SK-MEL-5 (cell line): ENCODE measurements around the gene REV3L. TPM values are rescaled to one million over a fixed set of nuclear protein-coding genes. Genes with fewer than 3 reads are reported as not detected.
"Not testable (repeated sequence)": the region's sequence is repeated elsewhere in the genome, so short reads cannot be mapped to it uniquely, and the experiment has no call there.

Source experiments
- DNase-seq: peaks from one replicate; pipeline ENCODE4 v3.0.0-alpha.2; 2016; ENCODE audit warnings: low read depth, low spot score
- in situ Hi-C: cut with HindIII; loops from 2 replicates; pipeline ENCODE4 v1.10.0; 2016; ENCODE audit warnings: low sequenced_read_pairs, high pct_unique_total_duplicates, low pct_unique_long_range_greater_than_20kb
- total RNA-seq: library from RNA; depleted of rRNA; stranded (reverse); fragments of >200 nt; shearing (Covaris generic); gene quantifications from 2 replicates; pipeline ENCODE4 v1.2.3, GENCODE V29; 2014

The REV3L gene
- total RNA-seq, 1 experiment from 2014 or later = 41.2 TPM

GRCh38 chr6:111297776-111298175 is 185.2 kb downstream of the REV3L start:
- no peak for DNase-seq
- in situ Hi-C loops = no loop called here

- no peak for DNase-seq
- in situ Hi-C loops = no loop called here
Observed at GRCh38 chr6:111294374-111294967, 188.5 kb downstream of the REV3L start.

- in situ Hi-C loops = no loop called here
- DNase-seq = no peak
Observed at GRCh38 chr6:111291336-111292259, 191.4 kb downstream of the REV3L start.

GRCh38 chr6:111290689-111291335 is 192.2 kb downstream of the REV3L start:
- DNase-seq, in situ Hi-C loops: not testable (repeated sequence)

- in situ Hi-C loops, DNase-seq: not testable (repeated sequence)
Observed at GRCh38 chr6:111284356-111284755, 198.7 kb downstream of the REV3L start.

GRCh38 chr6:111283707-111284106 is 199.3 kb downstream of the REV3L start:
- no peak for DNase-seq
- in situ Hi-C loops = no loop called here

- in situ Hi-C loops = no loop called here
- DNase-seq = no peak
Observed at GRCh38 chr6:111282515-111282914, 200.5 kb downstream of the REV3L start.

- no peak for DNase-seq
- in situ Hi-C loops = no loop called here
Observed at GRCh38 chr6:111280445-111280955, 202.5 kb downstream of the REV3L start.

GRCh38 chr6:111278731-111279130 is 204.3 kb downstream of the REV3L start:
- in situ Hi-C loops = no loop called here

GRCh38 chr6:111277819-111278218 is 205.2 kb downstream of the REV3L start:
- DNase-seq = no peak
- in situ Hi-C loops = no loop called here

More at GRCh38 chr6:111278731-111279130, 204.3 kb downstream of the REV3L start:
- DNase-seq = no peak

- DNase-seq = no peak
Observed at GRCh38 chr6:111276736-111277135, 206.3 kb downstream of the REV3L start.

GRCh38 chr6:111276335-111276734 is 206.7 kb downstream of the REV3L start:
- DNase-seq = no peak
- in situ Hi-C loops = no loop called here

More at GRCh38 chr6:111276736-111277135, 206.3 kb downstream of the REV3L start:
- in situ Hi-C loops = no loop called here

- DNase-seq = no peak
- in situ Hi-C loops = no loop called here
Observed at GRCh38 chr6:111274593-111275217, 208.3 kb downstream of the REV3L start.

- DNase-seq = no peak
- in situ Hi-C loops = no loop called here
Observed at GRCh38 chr6:111270121-111270520, 212.9 kb downstream of the REV3L start.

GRCh38 chr6:111269401-111269970 is 213.5 kb downstream of the REV3L start:
- in situ Hi-C loops = no loop called here
- DNase-seq = no peak

GRCh38 chr6:111267764-111268333 is 215.2 kb downstream of the REV3L start:
- no peak for DNase-seq
- in situ Hi-C loops = no loop called here

- DNase-seq = no peak
- in situ Hi-C loops = no loop called here
Observed at GRCh38 chr6:111266276-111266675, 216.7 kb downstream of the REV3L start.
